Measurements from ENCODE around the gene DENND4C. TPM values are rescaled to one million over a fixed set of nuclear protein-coding genes. Genes with fewer than 3 reads are reported as not detected.
"Not testable (repeated sequence)": the region's sequence is repeated elsewhere in the genome, so short reads cannot be mapped to it uniquely, and the experiment has no call there.

The DENND4C gene
- polyA plus RNA-seq, 2 of the 4 experiments (the other 2 are of a cell fraction) = 17.4 to 44.1 TPM

DNA sequence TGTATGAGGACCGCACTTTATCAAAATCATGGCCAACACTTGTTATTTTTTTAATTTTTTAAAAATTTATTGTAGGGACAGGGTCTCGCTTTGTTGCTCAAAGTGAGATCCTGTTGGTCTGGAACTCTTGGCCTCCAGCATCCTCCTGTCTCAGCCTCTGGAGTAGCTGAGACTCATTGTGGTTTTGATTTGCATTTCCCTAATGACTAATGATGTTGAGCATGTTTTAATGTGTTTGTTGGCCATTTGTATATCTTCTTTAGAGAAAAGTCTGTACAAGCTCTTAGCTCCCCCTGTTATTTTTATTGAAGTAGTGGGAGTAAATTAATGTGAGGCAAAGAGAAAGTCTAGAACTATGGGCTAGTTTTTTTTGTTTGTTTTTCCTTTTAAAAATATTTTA, 151.2 kb downstream of the DENND4C start:
- 97% methylated on average over 2 of the region's 2 CpGs for WGBS (ENCODE audit: missing lambda C conversion rate)
- peak overlapping the region; percentile 75 for H3K4me2 ChIP-seq
- CTCF ChIA-PET = interaction anchor here (0.6 to 1.3 kb wide), 2 partner anchors 84 to 153 kb away, joined by 3 read pairs; no protein-coding TSS in a partner anchor

GRCh38 chr9:19385212-19385611, 154.7 kb downstream of the DENND4C start:
- 97% methylated on average over 14 of the region's 14 CpGs for WGBS (ENCODE audit: missing lambda C conversion rate)
- POLR2A ChIA-PET = not testable (repeated sequence)

More for the DNA sequence above, 151.2 kb downstream of the DENND4C start:
- FAIRE-seq (no peak), DNase-seq (ENCODE audit: low read depth in 1 of 2, low spot score in 1 of 2) (no peak), ATAC-seq (no peak)
- H3K4me3 ChIP-seq = no peak overlapping the region
- TF ChIP-seq RNF2 (IDR thresholded peaks at IDR 0.05; ENCODE audit: borderline replicate concordance, low read depth) (no peak), FOXS1 (CRISPR knock-in tag; IDR thresholded peaks at IDR 0.05) (no peak), ZSCAN20 (CRISPR knock-in tag; IDR thresholded peaks at IDR 0.05) (no peak), KDM5A (IDR thresholded peaks at IDR 0.05) (no peak), CHD4 (IDR thresholded peaks at IDR 0.05; ENCODE audit: borderline replicate concordance) (no peak), REST (IDR thresholded peaks at IDR 0.05) (no peak), EHMT2 (IDR thresholded peaks at IDR 0.05; ENCODE audit: low read depth) (no peak), BHLHE40 (IDR thresholded peaks at IDR 0.05; ENCODE audit: low read depth, low read length) (no peak), EP300 (IDR thresholded peaks at IDR 0.05) (no peak), HOXB13 (CRISPR knock-in tag; IDR thresholded peaks at IDR 0.05; ENCODE audit: low read depth) (no peak), SREBF2 (IDR thresholded peaks at IDR 0.05) (no peak), TFCP2L1 (CRISPR knock-in tag; IDR thresholded peaks at IDR 0.05) (no peak), CHD2 (IDR thresholded peaks at IDR 0.05; ENCODE audit: low read length, partially characterized antibody) (no peak)
- POLR2A ChIA-PET = interaction anchor here (0.6 kb wide), 1 partner anchor 151 kb away, joined by 3 read pairs; the partner anchor contains the start of gene DENND4C
- no peaks in the 10 kb centered on the region for H3K9me3 ChIP-seq
- no peak overlapping the region for H3K27ac ChIP-seq
- peaks cover 17% of the 10 kb centered on the region for H3K4me1 ChIP-seq

GRCh38 chr9:19385786-19386501, 155.5 kb downstream of the DENND4C start:
- H3K4me3 ChIP-seq = no peak overlapping the region
- H3K4me1 ChIP-seq = no peaks in the 10 kb centered on the region; the same call in 2 of the 3 replicates
- POLR2A ChIA-PET = no interaction called here
- FAIRE-seq (no peak), ATAC-seq (no peak), DNase-seq (ENCODE audit: low read depth in 1 of 2, low spot score in 1 of 2) (no peak)
- H3K27ac ChIP-seq = no peak overlapping the region
- no peaks in the 10 kb centered on the region for H3K9me3 ChIP-seq
- H3K4me2 ChIP-seq = no peak overlapping the region
- CTCF ChIA-PET = interaction anchor here (1.3 kb wide), 1 partner anchor 15 kb away, joined by 4 read pairs; no protein-coding TSS in a partner anchor
- WGBS (ENCODE audit: missing lambda C conversion rate) = 82% methylated on average over 6 of the region's 6 CpGs
- TF ChIP-seq HEYL (CRISPR knock-in tag; IDR thresholded peaks at IDR 0.05) (no peak), ESRRA (IDR thresholded peaks at IDR 0.05; ENCODE audit: borderline replicate concordance, low read length) (no peak), FOSB (CRISPR knock-in tag; IDR thresholded peaks at IDR 0.05) (no peak), PHF8 (IDR thresholded peaks at IDR 0.05; ENCODE audit: borderline replicate concordance, low read depth) (no peak), HMGXB4 (CRISPR knock-in tag; IDR thresholded peaks at IDR 0.05; ENCODE audit: borderline replicate concordance) (no peak)

More at GRCh38 chr9:19385212-19385611, 154.7 kb downstream of the DENND4C start:
- CTCF ChIA-PET = interaction anchor here (1.3 kb wide), 1 partner anchor 16 kb away, joined by 4 read pairs; no protein-coding TSS in a partner anchor
- not testable (repeated sequence) for H3K9me3 ChIP-seq; FAIRE-seq; H3K27ac ChIP-seq; H3K4me2 ChIP-seq; H3K4me1 ChIP-seq; H3K4me3 ChIP-seq; DNase-seq (ENCODE audit: low read depth in 1 of 2, low spot score in 1 of 2); ATAC-seq
